Aorta (tissue), 5 donors: ENCODE measurements around the gene MPHOSPH9. TPM values are rescaled to one million over a fixed set of nuclear protein-coding genes. Genes with fewer than 3 reads are reported as not detected.

Source experiments
- ATAC-seq: fragments of 200-7000 bp; cut with Tn5 transposase; one replicate; pipeline ENCODE4 v1.9.1; 2022; ENCODE audit warnings: moderate library complexity; ENCODE audit not compliant: low FRiP score
- DNase-seq, 2 donors: peaks; one replicate each; pipeline ENCODE4 v3.0.0-alpha.2; 2020
- H3K27ac ChIP-seq, 2 donors: one replicate each; pipeline ENCODE4 v1.5.1; 2013; ENCODE audit warnings: low read length in 2 of 2, mild to moderate bottlenecking in 2 of 2, moderate library complexity in 2 of 2, control low read depth in 1 of 2, inconsistent platforms in 1 of 2, low read depth in 1 of 2
- H3K27me3 ChIP-seq, 2 donors: one replicate each; pipeline ENCODE4 v1.6.1; 2013; ENCODE audit warnings: control low read depth in 1 of 2, low read length in 1 of 2, mild to moderate bottlenecking in 1 of 2, moderate library complexity in 1 of 2; ENCODE audit not compliant: insufficient read depth in 2 of 2, control insufficient read depth in 1 of 2
- H3K36me3 ChIP-seq, 2 donors: one replicate each; pipeline ENCODE4 v1.6.1; 2013; ENCODE audit warnings: control low read depth in 1 of 2, low read length in 1 of 2, mild to moderate bottlenecking in 1 of 2; ENCODE audit not compliant: insufficient read depth in 2 of 2, control insufficient read depth in 1 of 2
- H3K4me1 ChIP-seq, 2 donors: one replicate each; pipeline ENCODE4 v1.6.1; 2013; ENCODE audit warnings: low read length in 2 of 2, control low read depth in 1 of 2, mild to moderate bottlenecking in 1 of 2, moderate library complexity in 1 of 2; ENCODE audit not compliant: insufficient read depth in 2 of 2, control insufficient read depth in 1 of 2
- H3K4me3 ChIP-seq, 2 donors: one replicate each; pipeline ENCODE4 v1.5.1; 2013; ENCODE audit warnings: low read length in 2 of 2, control low read depth in 1 of 2, mild to moderate bottlenecking in 1 of 2
- H3K9me3 ChIP-seq: one replicate; pipeline ENCODE4 v1.6.1; 2013; ENCODE audit warnings: mild to moderate bottlenecking, low read length; ENCODE audit not compliant: control insufficient read depth
- WGBS, 2 donors: extraction: QIAGEN DNeasy Blood & Tissue Kit; methylation state at CpG; one replicate each; pipeline ENCODE4 v1.1.7; 2013; 5-methylcytosine and 5-hydroxymethylcytosine counted together
- intact Hi-C, 2 donors: fragments of 100-400 bp; cut with DNase I; formaldehyde crosslinking; loops; one replicate each; pipeline versions ENCODE4 v1.14.2 to v1.15.0; 2022
- polyA plus RNA-seq, 2 donors: library from polyadenylated mRNA; stranded (reverse); fragments of 200-250 nt; gene quantifications; one replicate each; pipeline ENCODE4 v1.2.3, GENCODE V29; 2013
- total RNA-seq, 2 donors: library from RNA; stranded (reverse); fragmentation: NEBNext Ultra II Directional; extraction: Animal tissue kit (Norgen Biotek cat#: 25700); gene quantifications; one replicate each; pipeline ENCODE4 v1.2.1, GENCODE V29; 2021
- donor health status: healthy with polysubstance abuse.
- donor health status: Bipolar disorder and iron deficiency.
- donor health status: DM: no; HTN: no; CAD: no.
- donor health status: DM: no; HTN: no; CAD: no.
- donor health status: DM: yes; HTN: yes; CAD: no.

MPHOSPH9 gene
- total and polyA plus RNA-seq, 4 donors, result 2.0 to 25.1 (median 9.3) TPM

DNA sequence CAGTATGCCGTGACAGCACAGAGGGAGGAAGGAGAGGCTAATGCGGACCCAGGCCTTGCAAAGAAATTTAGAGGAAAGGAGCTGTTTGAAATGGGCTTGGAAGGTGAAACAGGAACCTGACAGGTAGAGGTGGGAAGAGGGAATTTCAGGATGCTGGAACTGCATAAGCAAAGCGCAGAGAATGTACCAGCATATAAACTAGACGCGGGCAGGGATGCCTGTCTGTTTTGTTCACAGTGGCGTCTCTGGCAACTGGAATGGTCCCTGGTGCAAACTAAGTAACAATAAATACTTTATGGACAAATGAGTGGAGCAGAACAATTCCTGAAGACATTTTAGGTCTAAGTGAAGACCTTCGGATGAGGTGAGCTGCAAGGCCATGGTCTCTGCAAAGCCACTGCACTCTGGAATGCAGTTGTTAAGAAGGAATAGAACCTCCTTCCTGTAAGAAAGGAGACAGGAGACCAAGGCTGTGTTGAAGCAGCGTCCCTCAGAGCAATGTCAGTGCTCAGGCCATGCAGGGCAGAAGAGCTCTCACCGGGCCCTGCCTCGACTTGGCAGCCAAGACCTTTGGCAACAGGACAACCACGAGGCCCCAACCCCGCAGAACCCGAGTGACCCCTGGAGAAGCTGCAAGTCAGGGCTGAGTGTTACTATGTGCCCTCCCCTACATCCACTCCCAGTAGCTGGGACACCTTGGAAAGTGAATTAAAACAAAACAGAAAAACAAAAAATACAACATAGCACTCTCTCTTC is 124.8 kb downstream of the MPHOSPH9 start:
- 84 to 87% methylated on average over 13 of the region's 13 CpGs for WGBS, 2 donors
- Histone ChIP-seq H3K27me3 (no peaks in the 10 kb centered on the region), H3K27ac (no peak overlapping the region), H3K4me3 (no peak overlapping the region), H3K9me3 (no peaks in the 10 kb centered on the region), H3K4me1 (no peaks in the 10 kb centered on the region), H3K36me3 (no peaks in the 10 kb centered on the region)
- DNase-seq (peak in 1 of 2 donors; percentile 30), ATAC-seq (no peak)
- intact Hi-C loops, result no loop called here

DNA sequence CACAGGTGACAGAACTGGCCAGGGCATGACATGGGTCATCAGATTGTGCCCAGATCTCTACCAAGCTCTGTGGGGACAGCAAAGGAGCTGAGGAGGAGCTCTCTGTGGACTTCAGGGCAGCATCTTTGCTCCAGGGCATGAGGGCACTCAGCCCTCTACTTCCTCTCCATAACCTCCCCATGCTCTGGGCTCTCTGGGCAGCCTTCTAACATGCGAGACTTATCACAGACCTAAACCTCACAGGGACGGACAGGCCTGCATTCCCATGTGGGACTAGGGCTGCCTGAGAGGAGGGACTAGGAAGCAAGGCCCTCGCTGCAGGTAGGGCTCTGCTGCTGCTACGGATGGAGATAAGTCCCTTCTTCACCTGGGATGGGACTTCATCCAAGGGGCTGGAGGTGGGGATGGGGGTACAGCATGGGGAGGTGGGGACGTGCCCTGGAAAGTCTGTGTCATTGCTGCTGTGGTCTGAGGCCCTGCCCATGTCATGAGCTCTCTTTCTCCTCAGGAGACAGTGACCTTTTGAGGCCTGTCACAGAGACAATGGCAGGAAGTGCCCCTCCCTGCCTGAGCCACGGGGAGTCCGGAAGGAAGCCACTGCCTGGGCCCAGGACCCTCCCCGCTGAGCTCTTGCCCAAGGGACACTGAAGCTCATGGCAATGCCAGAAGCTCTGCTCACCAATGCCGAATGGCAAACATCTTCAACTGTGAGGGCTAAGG is 126.1 kb downstream of the MPHOSPH9 start:
- Histone ChIP-seq H3K36me3 (no peaks in the 10 kb centered on the region), H3K4me1 (no peaks in the 10 kb centered on the region), H3K4me3 (no peak overlapping the region), H3K9me3 (no peaks in the 10 kb centered on the region), H3K27me3 (no peaks in the 10 kb centered on the region), H3K27ac (no peak overlapping the region)
- ATAC-seq, result no peak
- 90 to 92% methylated on average over 9 of the region's 9 CpGs for WGBS, 2 donors
- peak in 1 of 2 donors; percentile 56 for DNase-seq
- intact Hi-C loops, result no loop called here

DNA sequence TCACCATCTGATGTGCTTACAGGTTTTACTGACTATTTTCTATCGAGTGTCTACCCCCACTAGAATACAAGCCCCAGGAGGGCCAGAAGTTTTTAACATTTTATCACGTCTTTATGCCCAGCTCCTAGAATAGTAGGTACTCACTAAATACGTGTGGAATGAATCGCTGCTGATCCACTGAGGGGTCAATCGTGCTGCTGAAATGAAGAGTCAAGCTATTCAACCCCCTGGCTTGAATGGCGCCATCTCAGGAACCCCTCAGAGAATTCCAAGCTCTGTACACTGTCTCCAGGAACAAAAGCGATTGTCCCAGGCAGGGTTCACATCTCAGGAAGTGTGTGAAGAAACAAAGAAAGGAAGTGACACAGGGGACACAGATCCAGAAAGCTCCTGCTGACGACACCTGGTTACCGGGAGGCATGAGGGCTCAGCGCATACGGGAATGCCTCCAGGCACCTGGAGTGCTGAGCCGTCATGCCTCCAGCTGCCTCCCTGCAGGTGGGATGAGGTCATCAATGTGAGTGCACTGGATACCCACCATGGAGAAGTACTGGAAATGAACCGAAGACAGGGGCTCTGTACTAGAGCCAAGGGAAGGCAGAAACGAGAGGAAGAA is 127.6 kb downstream of the MPHOSPH9 start:
- ATAC-seq, result no peak
- WGBS, 2 donors, result 92 to 94% methylated on average over 14 of the region's 14 CpGs
- no peak for DNase-seq
- no peak overlapping the region for H3K4me3 ChIP-seq
- no peaks in the 10 kb centered on the region for H3K9me3 ChIP-seq
- no peaks in the 10 kb centered on the region for H3K4me1 ChIP-seq
- no peak overlapping the region for H3K27ac ChIP-seq
- intact Hi-C loops, result no loop called here
- H3K36me3 ChIP-seq, result no peaks in the 10 kb centered on the region
- no peaks in the 10 kb centered on the region for H3K27me3 ChIP-seq

DNA sequence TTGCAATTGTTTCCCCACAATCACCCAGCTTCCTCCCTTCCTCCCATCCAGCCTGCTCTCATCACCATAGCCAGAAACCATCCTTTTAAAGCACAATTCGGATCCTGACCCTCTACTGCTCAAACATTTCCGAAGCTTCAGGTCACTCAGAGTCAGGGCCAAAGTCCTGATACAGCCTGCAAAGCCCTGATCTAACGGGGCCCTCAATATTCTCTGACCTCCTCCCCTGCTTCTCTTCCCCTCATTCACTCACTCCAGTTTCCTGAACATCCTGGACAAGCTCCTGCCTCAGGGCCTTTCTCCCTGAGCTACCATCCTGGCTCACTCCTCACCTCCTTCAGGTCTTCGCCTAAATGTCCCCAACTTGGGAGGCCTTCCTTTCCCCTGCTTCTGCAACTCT is 128.1 kb downstream of the MPHOSPH9 start:
- no peak overlapping the region for H3K4me3 ChIP-seq
- H3K27me3 ChIP-seq, result no peaks in the 10 kb centered on the region
- no peaks in the 10 kb centered on the region for H3K4me1 ChIP-seq
- DNase-seq, result no peak
- intact Hi-C loops, result no loop called here
- no peaks in the 10 kb centered on the region for H3K9me3 ChIP-seq
- ATAC-seq, result no peak
- H3K27ac ChIP-seq, result no peak overlapping the region
- H3K36me3 ChIP-seq, result no peaks in the 10 kb centered on the region
- WGBS, 2 donors, result 94 to 100% methylated on average over 4 of the region's 4 CpGs

Other genes starting within 250 kb of the MPHOSPH9 start
- gene PITPNM2, start 82.1 kb downstream of the MPHOSPH9 start, total RNA-seq, result 10 to 100 TPM; 18.1 to 32.4 TPM
- 1 to 10 TPM; 1.1 to 5.3 TPM for gene PITPNM2, start 82.1 kb downstream of the MPHOSPH9 start, polyA plus RNA-seq
- gene MTRFR, start 295 bp upstream of the MPHOSPH9 start, total RNA-seq, result 10 to 100 TPM in 1 of 2 donors, 1 to 10 TPM in 1; 8.6 to 12.1 TPM
- gene MTRFR, start 295 bp upstream of the MPHOSPH9 start, polyA plus RNA-seq, result 10 to 100 TPM in 1 of 2 donors, 1 to 10 TPM in 1; 4.3 to 11.4 TPM
- gene CDK2AP1, start 38.7 kb upstream of the MPHOSPH9 start, total RNA-seq, result 100 to 1,000 TPM; 111 TPM
- gene CDK2AP1, start 38.7 kb upstream of the MPHOSPH9 start, polyA plus RNA-seq, result 100 to 1,000 TPM; 120 to 283 TPM
- gene SBNO1, start 131.7 kb upstream of the MPHOSPH9 start, total RNA-seq, result 10 to 100 TPM; 25.6 to 28.6 TPM
- gene SBNO1, start 131.7 kb upstream of the MPHOSPH9 start, polyA plus RNA-seq, result 1 to 10 TPM; 4.0 to 4.2 TPM
- gene KMT5A, start 151.0 kb upstream of the MPHOSPH9 start, total RNA-seq, result 10 to 100 TPM; 51.9 to 55.9 TPM
- 10 to 100 TPM; 23.7 to 58.1 TPM for gene KMT5A, start 151.0 kb upstream of the MPHOSPH9 start, polyA plus RNA-seq
- 10 to 100 TPM; 12.6 to 13.7 TPM for gene RILPL2, start 203.5 kb upstream of the MPHOSPH9 start, total RNA-seq
- 10 to 100 TPM; 19.4 to 25.3 TPM for gene RILPL2, start 203.5 kb upstream of the MPHOSPH9 start, polyA plus RNA-seq
- gene SNRNP35, start 225.0 kb upstream of the MPHOSPH9 start, total RNA-seq, result 10 to 100 TPM; 23.3 to 28.3 TPM
- 10 to 100 TPM; 35.7 to 72.7 TPM for gene SNRNP35, start 225.0 kb upstream of the MPHOSPH9 start, polyA plus RNA-seq